GM12878 (cell line): ENCODE results near the gene CISD2. TPM values are rescaled to one million over a fixed set of nuclear protein-coding genes. Genes with fewer than 3 reads are reported as not detected.

Source experiments
- ATF3 ChIP-seq: IDR thresholded peaks from 2 replicates; pipeline ENCODE4 v1.6.1; 2011; ENCODE audit warnings: low read depth, mild to moderate bottlenecking, low read length, moderate library complexity, borderline replicate concordance; ENCODE audit errors: extremely low read depth
- BRCA1 ChIP-seq: IDR thresholded peaks from 2 replicates; pipeline ENCODE4 v1.6.1; 2011; ENCODE audit warnings: low read depth, low read length, improper control_type of control experiment
- CBFB ChIP-seq: IDR thresholded peaks from 2 replicates; pipeline ENCODE4 v1.6.1; 2016; ENCODE audit warnings: antibody characterized with exemption, low read depth
- CEBPB ChIP-seq, 2 experiments: fragments of 150-350 bp in 1 of 2; IDR thresholded peaks; 2 replicates each; pipeline ENCODE4 v1.6.1; 2012 to 2014; ENCODE audit warnings: low read depth in 2 of 2, low read length in 2 of 2, borderline replicate concordance in 1 of 2, inconsistent platforms in 1 of 2
- EED ChIP-seq: sonication (generic); IDR thresholded peaks from 2 replicates; pipeline ENCODE4 v1.6.1; 2016; ENCODE audit warnings: antibody characterized with exemption, low read depth
- GABPA ChIP-seq: IDR thresholded peaks from 2 replicates; pipeline ENCODE4 v1.6.1; 2014; ENCODE audit warnings: antibody characterized with exemption, low read depth, mild to moderate bottlenecking, inconsistent platforms
- HCFC1 ChIP-seq: fragments of 150-350 bp; IDR thresholded peaks from 2 replicates; pipeline ENCODE4 v1.6.1; 2014; ENCODE audit warnings: low read length
- IRF3 ChIP-seq: fragments of 450-650 bp; IDR thresholded peaks from 2 replicates; pipeline ENCODE4 v1.6.1; 2014; ENCODE audit warnings: mild to moderate bottlenecking
- IRF4 ChIP-seq: IDR thresholded peaks from 2 replicates; pipeline ENCODE4 v1.6.1; 2011; ENCODE audit warnings: low read depth, low read length
- KAT2A ChIP-seq: conservative IDR thresholded peaks from 2 replicates; pipeline ENCODE4 v1.6.1; 2011; ENCODE audit warnings: low read depth, low read length; ENCODE audit not compliant: control insufficient read depth
- MYB ChIP-seq: fragments of 150-350 bp; IDR thresholded peaks from 2 replicates; pipeline ENCODE4 v1.6.1; 2014; ENCODE audit warnings: mild to moderate bottlenecking, low read depth, low read length, borderline replicate concordance
- NFXL1 ChIP-seq: fragments of 450-650 bp; IDR thresholded peaks from 2 replicates; pipeline ENCODE4 v1.6.1; 2017; ENCODE audit warnings: antibody characterized with exemption, mild to moderate bottlenecking, borderline replicate concordance
- NFYB ChIP-seq: IDR thresholded peaks from 2 replicates; pipeline ENCODE4 v1.6.1; 2011; ENCODE audit warnings: low read depth, mild to moderate bottlenecking, low read length, improper control_type of control experiment, moderate library complexity; ENCODE audit not compliant: insufficient read depth
- POLR2AphosphoS5 ChIP-seq: IDR thresholded peaks from 2 replicates; pipeline ENCODE4 v1.6.1; 2011; ENCODE audit warnings: mild to moderate bottlenecking, low read length, inconsistent platforms
- POU2F2 ChIP-seq: IDR thresholded peaks from 3 replicates; pipeline ENCODE4 v1.6.1; 2011; ENCODE audit warnings: low read depth, mild to moderate bottlenecking, low read length, borderline replicate concordance
- RBBP5 ChIP-seq: fragments of 200-600 bp; sonication (generic); conservative IDR thresholded peaks from 2 replicates; pipeline ENCODE4 v1.6.1; 2016
- SMC3 ChIP-seq: IDR thresholded peaks from 2 replicates; pipeline ENCODE4 v1.6.1; 2011; ENCODE audit warnings: low read length, improper control_type of control experiment, borderline replicate concordance
- SPI1 ChIP-seq: IDR thresholded peaks from 2 replicates; pipeline ENCODE4 v1.6.1; 2011; ENCODE audit warnings: low read depth, mild to moderate bottlenecking, low read length, moderate library complexity, borderline replicate concordance; ENCODE audit not compliant: insufficient read depth
- TBL1XR1 ChIP-seq: IDR thresholded peaks from 2 replicates; pipeline ENCODE4 v1.6.1; 2012; ENCODE audit warnings: low read depth, low read length, improper control_type of control experiment
- TCF12 ChIP-seq: IDR thresholded peaks from 2 replicates; pipeline ENCODE4 v1.6.1; 2011; ENCODE audit warnings: low read depth, mild to moderate bottlenecking, low read length
- ZNF207 ChIP-seq: fragments of 450-650 bp; IDR thresholded peaks from 2 replicates; pipeline ENCODE4 v1.6.1; 2014; ENCODE audit warnings: antibody characterized with exemption, mild to moderate bottlenecking, borderline replicate concordance
- ZNF274 ChIP-seq: IDR thresholded peaks from one replicate; pipeline ENCODE4 v1.8.0; 2011; ENCODE audit not compliant: insufficient read length, insufficient read depth
- polyA plus RNA-seq, 11 experiments: library from polyadenylated mRNA; depleted of rRNA in 4 of 11; unstranded in 6 of 11; stranded (reverse) in 5 of 11; fragments of >200 nt; fragmentation: Nextera tagmentation in 4 of 11; fragmentation: Illumina TruSeq in 1 of 11; extraction: Ambion mirVana in 4 of 11; extraction: Trizol in 1 of 11; gene quantifications; 1 replicate in 1 of 11; 2 replicates in 10 of 11; pipeline versions ENCODE4 v1.2.1 to v1.2.3, GENCODE V29; 2011 to 2016; ENCODE audit warnings: inconsistent platforms in 2 of 11, missing spikeins in 2 of 11, low read depth in 1 of 11
- total RNA-seq, 4 experiments: library from RNA; depleted of rRNA in 3 of 4; stranded (reverse); fragments of >200 nt in 3 of 4; fragmentation: Illumina TruSeq in 1 of 4; extraction: Trizol in 1 of 4; gene quantifications; 2 replicates each; pipeline versions ENCODE4 v1.2.1 to v1.2.3, GENCODE V29; 2013 to 2021
- TF ChIP-seq, protein P1 (sequence below): IDR thresholded peaks from 2 replicates; pipeline ENCODE4 v1.6.1; 2012; ENCODE audit warnings: low read depth, low read length, improper control_type of control experiment
- TF ChIP-seq, protein P2 (sequence below): fragments of 450-650 bp; conservative IDR thresholded peaks from 2 replicates; pipeline ENCODE4 v1.6.1; 2017; ENCODE audit warnings: mild to moderate bottlenecking, moderate library complexity
- TF ChIP-seq, protein P3 (sequence below): fragments of 450-650 bp; IDR thresholded peaks from 2 replicates; pipeline ENCODE4 v1.6.1; 2017; ENCODE audit warnings: low read depth, mild to moderate bottlenecking, moderate library complexity

The CISD2 gene
- total and polyA plus RNA-seq, 10 of the 15 experiments (the other 5 are each of a cell fraction or from before 2014, with no cell fraction given) = 29.5 to 132 (median 38.9) TPM

- no peak for TF ChIP-seq ZNF274
- TF ChIP-seq, protein P1, sequence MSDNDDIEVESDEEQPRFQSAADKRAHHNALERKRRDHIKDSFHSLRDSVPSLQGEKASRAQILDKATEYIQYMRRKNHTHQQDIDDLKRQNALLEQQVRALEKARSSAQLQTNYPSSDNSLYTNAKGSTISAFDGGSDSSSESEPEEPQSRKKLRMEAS = peak; percentile 93
- peak; percentile 37; the same call in 1 of the 2 replicates for TF ChIP-seq BRCA1
- TF ChIP-seq CEBPB (IDR thresholded peaks at IDR 0.05; ENCODE audit: borderline replicate concordance in 1 of 2, low read depth in 2 of 2, low read length in 2 of 2) = no peak
- 0 out of 2 replicates have a peak, but pooled peaks have one; percentile 43 for TF ChIP-seq IRF4
- 0 out of 2 replicates have a peak, but pooled peaks have one; percentile 10 for TF ChIP-seq SMC3
- TF ChIP-seq KAT2A = no peak
- TF ChIP-seq TCF12 = no peak
- TF ChIP-seq EED = peak; percentile 68; the same call in 1 of the 2 replicates
- no peak for TF ChIP-seq MYB
- TF ChIP-seq, protein P2, sequence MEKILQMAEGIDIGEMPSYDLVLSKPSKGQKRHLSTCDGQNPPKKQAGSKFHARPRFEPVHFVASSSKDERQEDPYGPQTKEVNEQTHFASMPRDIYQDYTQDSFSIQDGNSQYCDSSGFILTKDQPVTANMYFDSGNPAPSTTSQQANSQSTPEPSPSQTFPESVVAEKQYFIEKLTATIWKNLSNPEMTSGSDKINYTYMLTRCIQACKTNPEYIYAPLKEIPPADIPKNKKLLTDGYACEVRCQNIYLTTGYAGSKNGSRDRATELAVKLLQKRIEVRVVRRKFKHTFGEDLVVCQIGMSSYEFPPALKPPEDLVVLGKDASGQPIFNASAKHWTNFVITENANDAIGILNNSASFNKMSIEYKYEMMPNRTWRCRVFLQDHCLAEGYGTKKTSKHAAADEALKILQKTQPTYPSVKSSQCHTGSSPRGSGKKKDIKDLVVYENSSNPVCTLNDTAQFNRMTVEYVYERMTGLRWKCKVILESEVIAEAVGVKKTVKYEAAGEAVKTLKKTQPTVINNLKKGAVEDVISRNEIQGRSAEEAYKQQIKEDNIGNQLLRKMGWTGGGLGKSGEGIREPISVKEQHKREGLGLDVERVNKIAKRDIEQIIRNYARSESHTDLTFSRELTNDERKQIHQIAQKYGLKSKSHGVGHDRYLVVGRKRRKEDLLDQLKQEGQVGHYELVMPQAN = peak; percentile 66
- TF ChIP-seq GABPA = no peak
- 0 out of 2 replicates have a peak, but pooled peaks have one; percentile 53 for TF ChIP-seq TBL1XR1
- TF ChIP-seq ATF3 = peak; percentile 65; the same call in 1 of the 2 replicates
- TF ChIP-seq ZNF207 = 0 out of 2 replicates have a peak, but pooled peaks have one; percentile 59
- no peak for TF ChIP-seq SPI1
- TF ChIP-seq, protein P3, sequence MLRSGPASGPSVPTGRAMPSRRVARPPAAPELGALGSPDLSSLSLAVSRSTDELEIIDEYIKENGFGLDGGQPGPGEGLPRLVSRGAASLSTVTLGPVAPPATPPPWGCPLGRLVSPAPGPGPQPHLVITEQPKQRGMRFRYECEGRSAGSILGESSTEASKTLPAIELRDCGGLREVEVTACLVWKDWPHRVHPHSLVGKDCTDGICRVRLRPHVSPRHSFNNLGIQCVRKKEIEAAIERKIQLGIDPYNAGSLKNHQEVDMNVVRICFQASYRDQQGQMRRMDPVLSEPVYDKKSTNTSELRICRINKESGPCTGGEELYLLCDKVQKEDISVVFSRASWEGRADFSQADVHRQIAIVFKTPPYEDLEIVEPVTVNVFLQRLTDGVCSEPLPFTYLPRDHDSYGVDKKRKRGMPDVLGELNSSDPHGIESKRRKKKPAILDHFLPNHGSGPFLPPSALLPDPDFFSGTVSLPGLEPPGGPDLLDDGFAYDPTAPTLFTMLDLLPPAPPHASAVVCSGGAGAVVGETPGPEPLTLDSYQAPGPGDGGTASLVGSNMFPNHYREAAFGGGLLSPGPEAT = peak; percentile 52
- no peak for TF ChIP-seq RBBP5
- TF ChIP-seq POU2F2 = peak; percentile 52; the same call in 2 of the 3 replicates
- TF ChIP-seq NFXL1 = no peak
- TF ChIP-seq NFYB = peak; percentile 62; the same call in 1 of the 2 replicates
- peak; percentile 95 for TF ChIP-seq POLR2AphosphoS5
- TF ChIP-seq IRF3 = no peak
- peak; percentile 11; the same call in 1 of the 2 replicates for TF ChIP-seq HCFC1
- 0 out of 2 replicates have a peak, but pooled peaks have one; percentile 45 for TF ChIP-seq CBFB
These were observed at the start of gene CISD2 (continued) for GRCh38 chr4:102868781-102869568.
